NCI-H446 treated with DMSO at 0.1 percent for 48 hours (cell line): ENCODE data around the gene PIP5K1C.
A peak's percentile ranks its signal among the peaks of the same experiment; 100 is the strongest.

ENCODE experiments used
- DNase-seq: peaks from one replicate; lab custom pipeline; 2025; lab: John Stamatoyannopoulos, UW

PIP5K1C gene, protein sequence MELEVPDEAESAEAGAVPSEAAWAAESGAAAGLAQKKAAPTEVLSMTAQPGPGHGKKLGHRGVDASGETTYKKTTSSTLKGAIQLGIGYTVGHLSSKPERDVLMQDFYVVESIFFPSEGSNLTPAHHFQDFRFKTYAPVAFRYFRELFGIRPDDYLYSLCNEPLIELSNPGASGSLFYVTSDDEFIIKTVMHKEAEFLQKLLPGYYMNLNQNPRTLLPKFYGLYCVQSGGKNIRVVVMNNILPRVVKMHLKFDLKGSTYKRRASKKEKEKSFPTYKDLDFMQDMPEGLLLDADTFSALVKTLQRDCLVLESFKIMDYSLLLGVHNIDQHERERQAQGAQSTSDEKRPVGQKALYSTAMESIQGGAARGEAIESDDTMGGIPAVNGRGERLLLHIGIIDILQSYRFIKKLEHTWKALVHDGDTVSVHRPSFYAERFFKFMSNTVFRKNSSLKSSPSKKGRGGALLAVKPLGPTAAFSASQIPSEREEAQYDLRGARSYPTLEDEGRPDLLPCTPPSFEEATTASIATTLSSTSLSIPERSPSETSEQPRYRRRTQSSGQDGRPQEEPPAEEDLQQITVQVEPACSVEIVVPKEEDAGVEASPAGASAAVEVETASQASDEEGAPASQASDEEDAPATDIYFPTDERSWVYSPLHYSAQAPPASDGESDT

DNA sequence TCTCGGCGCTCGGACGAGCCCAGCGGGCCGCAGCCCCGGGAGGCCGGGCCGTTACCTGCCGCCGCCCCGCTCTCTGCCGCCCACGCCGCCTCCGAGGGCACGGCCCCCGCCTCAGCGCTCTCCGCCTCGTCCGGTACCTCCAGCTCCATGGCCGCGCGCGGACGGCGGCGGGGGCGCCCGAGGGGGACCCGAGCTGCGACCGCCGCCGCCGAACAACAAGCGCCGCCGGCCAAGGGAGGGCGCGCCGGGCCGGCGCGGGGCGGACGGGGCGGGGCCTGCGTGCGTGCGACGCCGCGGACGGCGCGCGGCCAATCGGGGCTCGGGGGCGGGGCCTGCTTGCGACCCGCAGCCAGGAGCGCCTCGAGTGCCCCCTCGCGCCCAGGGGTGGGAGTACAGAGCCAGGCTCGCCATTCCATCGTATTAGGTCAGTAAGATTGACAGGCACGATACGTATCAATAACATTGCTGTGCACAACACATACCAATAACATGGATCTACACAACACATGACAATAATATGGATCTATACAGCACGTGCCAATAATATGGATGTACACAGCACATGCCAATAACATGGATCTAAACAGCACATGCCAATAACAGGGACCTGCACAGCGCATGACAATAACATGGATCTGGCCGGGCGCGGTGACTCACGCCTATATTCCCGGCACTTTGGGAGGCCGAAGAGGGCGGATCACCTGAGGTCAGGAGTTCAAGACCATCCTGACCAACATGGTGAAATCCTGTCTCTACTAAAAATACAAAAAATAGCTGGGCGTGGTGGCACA lies at the start of gene PIP5K1C:
PIP5K1C (minus strand) TSS at position 227 of the 791 bp plus-strand sequence; CDS start at position 149, 78 bp downstream.
- DNase-seq, result peak; percentile 64

GRCh38 chr19:3748965-3749364 lies 48.7 kb upstream of the PIP5K1C start:
- no peak for DNase-seq

DNA sequence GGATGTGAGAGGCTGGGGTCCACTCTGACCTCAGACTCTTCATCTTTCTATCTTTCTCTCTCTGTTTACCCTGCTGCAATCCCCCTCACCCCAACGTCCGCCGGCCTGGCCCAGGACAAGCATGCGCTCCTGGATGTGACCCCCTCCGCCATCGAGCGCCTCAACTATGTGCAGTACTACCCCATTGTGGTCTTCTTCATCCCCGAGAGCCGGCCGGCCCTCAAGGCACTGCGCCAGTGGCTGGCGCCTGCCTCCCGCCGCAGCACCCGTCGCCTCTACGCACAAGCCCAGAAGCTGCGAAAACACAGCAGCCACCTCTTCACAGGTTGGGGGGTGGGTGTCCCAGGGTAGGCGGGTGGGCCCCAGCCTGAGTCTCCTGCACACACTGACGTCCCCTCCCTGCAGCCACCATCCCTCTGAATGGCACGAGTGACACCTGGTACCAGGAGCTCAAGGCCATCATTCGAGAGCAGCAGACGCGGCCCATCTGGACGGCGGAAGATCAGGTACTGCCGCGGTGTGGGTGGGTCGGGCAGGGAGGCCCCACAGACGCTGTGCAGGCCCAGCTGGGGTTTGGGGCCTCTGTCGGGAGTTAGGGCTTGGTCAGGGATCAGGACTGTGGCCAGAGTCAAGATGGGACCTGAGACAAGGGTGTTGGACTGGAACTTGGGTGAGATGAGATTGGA lies 46.2 kb upstream of the PIP5K1C start:
- no peak for DNase-seq

DNA sequence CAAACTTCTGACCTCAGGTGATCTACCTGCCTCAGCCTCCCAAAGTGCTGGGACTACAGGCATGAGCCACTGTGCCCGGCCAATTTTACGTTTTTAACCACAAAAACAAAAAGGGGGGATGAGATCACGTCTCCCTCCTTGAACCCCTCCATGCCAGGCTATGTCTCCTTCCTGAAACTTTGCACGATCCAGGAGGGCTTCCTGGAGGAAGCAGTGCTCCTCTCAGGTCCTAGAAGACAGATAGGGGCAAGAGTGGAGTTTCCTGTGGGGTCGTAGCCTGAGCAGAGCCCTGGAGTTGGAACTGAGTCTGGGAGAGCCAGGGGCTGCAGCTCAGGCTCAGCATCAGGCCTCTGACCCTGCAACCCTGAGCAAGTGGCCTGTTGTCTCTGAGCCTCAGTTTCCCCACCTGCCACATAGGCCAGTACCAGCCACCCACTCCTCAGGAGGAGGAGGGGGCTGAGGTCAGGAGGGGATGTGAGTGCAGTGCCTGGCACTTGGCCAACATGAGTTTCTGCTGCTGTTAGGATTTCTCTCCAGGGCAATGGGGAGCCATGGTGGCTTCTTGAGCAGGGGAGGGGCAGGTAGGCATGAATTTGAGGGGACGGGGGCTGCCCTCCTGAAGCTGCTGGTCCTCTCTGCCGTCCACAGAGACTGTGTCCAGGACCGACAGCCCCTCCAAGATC lies 45.2 kb upstream of the PIP5K1C start:
- no peak for DNase-seq

DNA sequence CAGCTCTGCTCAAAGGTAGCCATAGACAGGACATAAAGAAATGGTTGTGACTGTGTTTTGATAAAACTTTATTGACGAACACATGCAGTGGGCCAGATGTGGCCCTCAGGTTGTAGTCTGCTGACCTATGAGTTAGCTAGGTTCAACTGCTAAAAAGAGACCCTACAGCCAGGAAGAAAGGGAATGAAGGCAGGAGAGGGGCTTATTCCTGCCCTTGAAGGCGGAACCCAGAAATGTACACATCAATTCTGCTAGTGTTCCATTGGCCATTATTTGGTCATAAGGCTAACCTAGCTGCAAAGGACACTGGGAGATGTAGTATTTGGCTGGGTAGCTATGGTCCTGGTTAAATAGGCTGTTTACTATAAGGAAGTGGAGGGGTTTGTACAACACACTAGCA lies 43.2 kb upstream of the PIP5K1C start:
- no peak for DNase-seq

DNA sequence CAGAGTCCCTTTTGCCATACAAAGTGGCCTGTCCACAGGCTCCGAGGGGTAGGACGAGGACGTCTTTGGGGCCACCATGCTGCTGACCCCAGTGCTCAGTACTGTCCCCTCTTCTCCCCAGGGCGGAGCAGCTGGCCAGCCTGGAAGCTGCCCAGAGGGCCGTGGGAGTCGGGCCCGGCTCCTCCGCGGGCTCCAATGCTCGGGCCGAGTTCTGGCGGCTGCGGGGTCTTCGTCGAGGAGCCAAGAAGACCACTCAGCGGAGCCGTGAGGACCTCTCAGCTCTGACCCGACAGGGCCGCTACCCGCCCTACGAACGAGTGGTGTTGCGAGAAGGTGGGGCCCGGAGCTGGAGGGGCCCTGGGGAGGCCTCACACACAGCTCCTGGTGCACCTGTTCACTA lies 40.2 kb upstream of the PIP5K1C start:
- no peak for DNase-seq

GRCh38 chr19:3738477-3739220 lies 38.4 kb upstream of the PIP5K1C start:
- DNase-seq, result no peak

- DNase-seq, result no peak
Observed at GRCh38 chr19:3737487-3738205, 37.4 kb upstream of the PIP5K1C start.

DNA sequence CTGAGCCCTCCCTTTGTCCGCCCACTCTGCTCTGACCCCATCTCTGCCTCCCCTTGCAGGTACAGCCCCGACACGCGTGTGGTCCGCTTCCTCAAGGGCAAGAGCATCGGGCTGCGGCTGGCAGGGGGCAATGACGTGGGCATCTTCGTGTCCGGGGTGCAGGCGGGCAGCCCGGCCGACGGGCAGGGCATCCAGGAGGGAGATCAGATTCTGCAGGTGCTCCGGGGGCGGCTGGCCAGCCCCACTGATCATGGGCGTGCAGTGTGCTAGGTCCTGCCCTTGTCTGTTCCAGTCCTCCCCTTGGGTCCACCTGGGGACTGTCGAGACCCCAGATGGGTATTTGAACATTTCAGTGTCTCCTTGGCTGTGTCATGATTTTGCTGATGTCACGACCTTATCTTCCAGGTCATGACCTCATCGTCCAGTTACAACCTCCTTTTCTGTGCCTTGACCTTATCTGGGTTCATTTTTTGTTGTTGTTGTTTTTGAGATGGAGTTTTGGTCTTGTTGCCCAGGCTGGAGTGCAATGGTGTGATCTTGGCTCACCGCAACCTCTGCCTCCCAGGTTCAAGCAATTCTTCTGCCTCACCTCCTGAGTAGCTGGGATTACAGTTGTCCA lies 35.9 kb upstream of the PIP5K1C start:
- DNase-seq, result no peak

- no peak for DNase-seq
Observed at GRCh38 chr19:3734310-3734600, 34.0 kb upstream of the PIP5K1C start.

GRCh38 chr19:3733549-3734309 lies 33.5 kb upstream of the PIP5K1C start:
- no peak for DNase-seq

- no peak for DNase-seq
Observed at GRCh38 chr19:3732108-3732507, 31.8 kb upstream of the PIP5K1C start.

- DNase-seq, result no peak
Observed at GRCh38 chr19:3730457-3730958, 30.2 kb upstream of the PIP5K1C start.

GRCh38 chr19:3725640-3726310 lies 25.5 kb upstream of the PIP5K1C start:
- DNase-seq, result no peak

DNA sequence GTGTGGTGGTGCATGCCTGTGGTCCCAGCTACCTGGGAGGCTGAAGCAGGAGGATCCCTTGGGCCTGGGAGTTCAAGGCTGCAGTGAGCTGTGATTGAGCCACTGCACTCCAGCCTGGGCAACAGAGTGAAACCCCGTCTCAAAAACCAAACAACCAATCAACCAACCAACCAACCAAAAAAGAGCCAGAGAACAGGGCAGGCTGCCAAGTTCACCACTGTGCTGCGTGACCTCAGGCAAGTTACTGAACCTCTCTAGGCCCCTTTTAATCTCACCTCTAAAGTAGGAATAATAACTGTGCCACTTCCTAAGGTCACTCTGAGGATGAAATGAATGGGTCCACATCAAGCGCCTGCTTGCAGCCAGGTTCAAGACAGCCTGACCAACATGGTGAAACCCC lies 24.9 kb upstream of the PIP5K1C start:
- DNase-seq, result no peak

- no peak for DNase-seq
Observed at GRCh38 chr19:3723883-3724282, 23.6 kb upstream of the PIP5K1C start.

GRCh38 chr19:3723110-3723488 lies 22.8 kb upstream of the PIP5K1C start:
- no peak for DNase-seq

DNA sequence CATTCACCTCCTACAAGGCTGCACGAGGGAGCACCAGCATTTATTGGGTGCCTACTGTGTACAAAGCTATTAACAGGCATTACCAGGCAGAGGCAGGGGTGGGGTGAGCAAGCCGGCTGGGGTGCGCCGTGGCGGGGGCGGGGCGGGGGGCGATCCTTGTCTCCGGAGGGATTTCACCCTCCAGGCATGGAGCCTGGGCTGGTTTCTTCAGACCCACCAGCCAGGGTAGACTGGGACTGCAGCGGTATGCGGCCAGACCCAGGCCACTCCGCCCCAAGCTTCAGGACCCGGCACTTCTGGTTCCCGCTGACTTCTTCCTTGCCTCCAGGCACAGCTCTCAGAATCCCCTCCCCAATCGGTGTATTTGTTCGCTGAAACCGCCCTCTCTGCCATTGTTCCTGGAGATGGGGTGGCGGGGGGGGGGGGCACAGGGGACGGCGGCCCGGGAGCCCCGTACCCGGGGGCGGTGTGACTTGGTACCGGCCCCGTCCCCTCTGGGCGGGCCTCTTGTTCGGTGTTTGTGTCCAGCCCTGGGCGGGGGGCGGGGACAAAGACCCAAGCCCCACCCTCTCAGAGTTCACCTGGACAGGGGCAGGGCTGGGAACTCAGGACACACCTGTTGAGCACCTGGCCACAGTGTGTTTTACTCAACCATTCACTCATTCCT lies 22.3 kb upstream of the PIP5K1C start:
- no peak for DNase-seq
